ENCODE data around the gene BANK1. TPM values are rescaled to one million over a fixed set of nuclear protein-coding genes. Genes with fewer than 3 reads are reported as not detected.

Gene BANK1
- total and polyA plus RNA-seq, 10 of the 15 experiments (the other 5 are each of a cell fraction or from before 2014, with no cell fraction given), result 0.13 to 2.1 (median 0.42) TPM

DNA sequence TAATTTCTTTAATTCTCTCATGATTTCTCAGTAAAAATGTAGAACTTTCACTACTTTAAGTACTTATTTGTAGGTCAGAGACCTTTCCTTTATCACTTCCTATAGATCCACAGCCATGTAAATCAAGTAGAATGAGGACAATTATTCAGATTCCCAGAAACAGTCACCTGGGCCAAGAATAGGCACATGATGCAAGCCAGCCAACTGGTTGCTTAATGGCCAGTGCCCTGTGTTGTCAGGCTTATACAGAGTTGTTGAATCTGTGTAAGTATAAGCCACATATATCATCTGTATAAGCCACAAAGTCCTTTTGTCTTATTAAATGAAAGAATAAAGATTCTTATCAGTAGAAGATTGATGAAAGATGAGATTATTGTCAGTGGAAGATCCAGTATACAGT is 5.2 kb downstream of the BANK1 start:
- no peak for ATAC-seq
- Histone ChIP-seq H3K27ac (ENCODE audit: control insufficient read depth, insufficient read depth) (no peak overlapping the region), H3K9ac (ENCODE audit: control insufficient read depth, insufficient read depth, low read length) (no peak overlapping the region), H3K4me2 (ENCODE audit: control insufficient read depth, insufficient read depth) (no peak overlapping the region), H3K9me3 (replicated peaks; ENCODE audit: control insufficient read depth, insufficient read depth, low read length) (no peaks in the 10 kb centered on the region), H3K79me2 (ENCODE audit: control insufficient read depth, insufficient read depth, low read length) (no peaks in the 10 kb centered on the region), H4K20me1 (ENCODE audit: control insufficient read depth, insufficient read depth) (no peaks in the 10 kb centered on the region), H3K4me3 (no peak overlapping the region), H3K27me3 (replicated peaks in 1 of 2; ENCODE audit: control insufficient read depth in 2 of 2, insufficient read depth in 2 of 2, low read length in 1 of 2) (peaks cover 0 to 3% of the 10 kb centered on the region in 2 experiments; a peak in 1 of 4 replicates), H3K4me1 (ENCODE audit: control insufficient read depth, insufficient read depth, low read length) (peaks cover 8% of the 10 kb centered on the region), H2AFZ (ENCODE audit: control insufficient read depth, low read depth, low read length) (no peak overlapping the region), H3K36me3 (ENCODE audit: control insufficient read depth in 2 of 2, insufficient read depth in 2 of 2, low read length in 1 of 2) (no peaks in the 10 kb centered on the region)
- POLR2A ChIA-PET, result no interaction called here
- intact Hi-C loops (cut with micrococcal nuclease; ENCODE audit: unreplicated experiment) (no loop called here), in situ Hi-C loops (cut with MboI) (no loop called here)
- FAIRE-seq, result no peak
- RAD21 ChIA-PET (ENCODE audit: unreplicated experiment), result no interaction called here
- TF ChIP-seq, protein P1, sequence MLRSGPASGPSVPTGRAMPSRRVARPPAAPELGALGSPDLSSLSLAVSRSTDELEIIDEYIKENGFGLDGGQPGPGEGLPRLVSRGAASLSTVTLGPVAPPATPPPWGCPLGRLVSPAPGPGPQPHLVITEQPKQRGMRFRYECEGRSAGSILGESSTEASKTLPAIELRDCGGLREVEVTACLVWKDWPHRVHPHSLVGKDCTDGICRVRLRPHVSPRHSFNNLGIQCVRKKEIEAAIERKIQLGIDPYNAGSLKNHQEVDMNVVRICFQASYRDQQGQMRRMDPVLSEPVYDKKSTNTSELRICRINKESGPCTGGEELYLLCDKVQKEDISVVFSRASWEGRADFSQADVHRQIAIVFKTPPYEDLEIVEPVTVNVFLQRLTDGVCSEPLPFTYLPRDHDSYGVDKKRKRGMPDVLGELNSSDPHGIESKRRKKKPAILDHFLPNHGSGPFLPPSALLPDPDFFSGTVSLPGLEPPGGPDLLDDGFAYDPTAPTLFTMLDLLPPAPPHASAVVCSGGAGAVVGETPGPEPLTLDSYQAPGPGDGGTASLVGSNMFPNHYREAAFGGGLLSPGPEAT (IDR thresholded peaks at IDR 0.05; ENCODE audit: low read depth), result no peak
- DNase-seq (ENCODE audit: low read depth, low spot score), result no peak
- SMC1A ChIA-PET (ENCODE audit: uncharacterized antibody, unreplicated experiment), result no interaction called here
- CTCF ChIA-PET, result no interaction called here
- no TSS peak for BruUV-seq (replicated peaks)

DNA sequence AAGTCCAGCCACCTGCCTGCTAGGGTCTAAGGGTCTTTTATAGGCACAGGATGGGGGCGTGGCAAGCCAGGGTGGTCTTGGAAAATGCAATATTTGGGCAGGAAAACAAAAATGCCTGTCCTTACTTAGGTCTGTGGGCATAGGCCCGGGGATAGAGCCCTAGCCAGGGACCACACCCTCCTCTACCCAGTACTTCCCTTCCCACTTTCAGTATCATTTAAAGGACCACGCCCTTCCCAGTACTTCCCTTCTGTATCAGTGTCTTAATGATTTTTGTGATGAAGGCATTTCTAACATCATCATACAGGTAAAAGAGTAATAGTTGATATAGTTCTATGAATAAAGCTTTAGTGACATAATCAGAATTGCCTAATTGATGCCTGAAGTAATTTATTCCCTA is 11.4 kb downstream of the BANK1 start:
- in situ Hi-C loops (cut with MboI) (no loop called here), intact Hi-C loops (cut with micrococcal nuclease; ENCODE audit: unreplicated experiment) (loop anchor here (10.0 kb wide), 1 partner anchor 387 kb away; no protein-coding TSS in a partner anchor)
- no peak for ATAC-seq
- no peak overlapping the region for H3K4me2 ChIP-seq (ENCODE audit: control insufficient read depth, insufficient read depth)
- no peaks in the 10 kb centered on the region for H3K79me2 ChIP-seq (ENCODE audit: control insufficient read depth, insufficient read depth, low read length)
- FAIRE-seq, result no peak
- no peaks in the 10 kb centered on the region for H3K27me3 ChIP-seq (replicated peaks in 1 of 2; ENCODE audit: control insufficient read depth in 2 of 2, insufficient read depth in 2 of 2, low read length in 1 of 2)
- H3K9me3 ChIP-seq (replicated peaks; ENCODE audit: control insufficient read depth, insufficient read depth, low read length), result no peaks in the 10 kb centered on the region
- TF ChIP-seq PML (IDR thresholded peaks at IDR 0.05; ENCODE audit: low read length), result no peak
- TF ChIP-seq SMARCA5 (IDR thresholded peaks at IDR 0.05), result no peak
- TF ChIP-seq CBX5 (IDR thresholded peaks at IDR 0.05; ENCODE audit: low read depth), result no peak
- TF ChIP-seq EGR1 (IDR thresholded peaks at IDR 0.05; ENCODE audit: borderline replicate concordance in 1 of 2, low read depth in 2 of 2, low read length in 2 of 2), result no peak
- no peak overlapping the region for H3K9ac ChIP-seq (ENCODE audit: control insufficient read depth, insufficient read depth, low read length)
- ChIA-PET CTCF (no interaction called here), RAD21 (ENCODE audit: unreplicated experiment) (no interaction called here), POLR2A (no interaction called here), SMC1A (ENCODE audit: uncharacterized antibody, unreplicated experiment) (interaction anchor here (0.7 kb wide), 1 partner anchor 46 kb away, joined by 3 read pairs; no protein-coding TSS in a partner anchor)
- no peaks in the 10 kb centered on the region; the same call in 1 of the 2 replicates for H3K4me1 ChIP-seq (ENCODE audit: control insufficient read depth, insufficient read depth, low read length)
- H2AFZ ChIP-seq (ENCODE audit: control insufficient read depth, low read depth, low read length), result no peak overlapping the region
- no peak overlapping the region for H3K27ac ChIP-seq (ENCODE audit: control insufficient read depth, insufficient read depth)
- DNase-seq (ENCODE audit: low read depth, low spot score), result no peak
- no peaks in the 10 kb centered on the region for H4K20me1 ChIP-seq (ENCODE audit: control insufficient read depth, insufficient read depth)
- no peak overlapping the region for H3K4me3 ChIP-seq
- H3K36me3 ChIP-seq (ENCODE audit: control insufficient read depth in 2 of 2, insufficient read depth in 2 of 2, low read length in 1 of 2), result no peaks in the 10 kb centered on the region
- 0% methylated on average over 3 of the region's 3 CpGs for WGBS (ENCODE audit: insufficient coverage, insufficient replicate concordance, low lambda C conversion rate, missing lambda C conversion rate)
- BruUV-seq (replicated peaks), result no TSS peak

All from GM12878 (cell line).